GM06990 (cell line): ENCODE results near the gene SLC23A1.
"Not testable (repeated sequence)": the region's sequence is repeated elsewhere in the genome, so short reads cannot be mapped to it uniquely, and the experiment has no call there.

Experiments used
- DNase-seq: peaks from one replicate; pipeline ENCODE4 v3.0.0-alpha.2; 2011; ENCODE audit not compliant: insufficient read length; ENCODE audit errors: extremely low read depth
- H3K27me3 ChIP-seq: replicated peaks from 2 replicates; pipeline ENCODE4 v1.6.0; 2011; ENCODE audit warnings: low read length; ENCODE audit not compliant: control insufficient read depth, insufficient read depth
- H3K36me3 ChIP-seq: 2 replicates; pipeline ENCODE4 v1.5.1; 2011; ENCODE audit warnings: low read length; ENCODE audit not compliant: control insufficient read depth, insufficient read depth
- H3K4me3 ChIP-seq: replicated peaks from 2 replicates; pipeline ENCODE4 v1.5.1; 2011; ENCODE audit warnings: low read depth, mild to moderate bottlenecking, control low read depth, low read length
- CTCF ChIP-seq: IDR thresholded peaks from 2 replicates; pipeline ENCODE4 v1.5.1; 2011; ENCODE audit warnings: low read length, control low read depth, mild to moderate bottlenecking, inconsistent platforms; ENCODE audit not compliant: insufficient read depth, poor library complexity, severe bottlenecking

SLC23A1 gene

DNA sequence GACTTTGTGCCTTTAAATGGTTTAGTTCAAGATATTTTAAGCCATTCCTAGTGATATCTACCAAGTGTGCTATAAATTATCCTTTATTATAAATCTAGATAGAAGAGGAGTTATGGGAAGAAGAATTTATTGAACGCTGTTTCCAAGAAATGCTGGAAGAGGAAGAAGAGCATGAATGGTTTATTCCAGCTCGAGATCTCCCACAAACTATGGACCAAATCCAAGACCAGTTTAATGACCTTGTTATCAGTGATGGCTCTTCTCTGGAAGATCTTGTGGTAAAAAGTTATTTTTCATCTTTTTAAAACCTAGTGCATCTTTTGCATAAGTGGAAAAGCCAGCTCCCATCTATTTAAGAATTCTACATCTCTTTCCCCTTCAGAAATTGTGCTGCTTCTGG is 18.6 kb downstream of the SLC23A1 start:
- H3K36me3 ChIP-seq: peaks cover 4% of the 10 kb centered on the region; the same call in 1 of the 2 replicates

GRCh38 chr5:139363937-139364336 is 19.2 kb downstream of the SLC23A1 start:
- DNase-seq: no peak
- peaks cover 4% of the 10 kb centered on the region; the same call in 1 of the 2 replicates for H3K36me3 ChIP-seq
- no peak for TF ChIP-seq CTCF
- no peak overlapping the region for H3K4me3 ChIP-seq
- H3K27me3 ChIP-seq: no peaks in the 10 kb centered on the region

More for the DNA sequence above, 18.6 kb downstream of the SLC23A1 start:
- TF ChIP-seq CTCF: no peak
- DNase-seq: no peak
- no peaks in the 10 kb centered on the region for H3K27me3 ChIP-seq
- H3K4me3 ChIP-seq: no peak overlapping the region

- H3K4me3 ChIP-seq: no peak overlapping the region
- H3K36me3 ChIP-seq: peaks cover 4% of the 10 kb centered on the region; the same call in 1 of the 2 replicates
- no peak for DNase-seq
- no peaks in the 10 kb centered on the region for H3K27me3 ChIP-seq
- no peak for TF ChIP-seq CTCF
These were observed 21.2 kb downstream of the SLC23A1 start for GRCh38 chr5:139361835-139362429.

- H3K4me3 ChIP-seq: no peak overlapping the region
- H3K27me3 ChIP-seq: no peaks in the 10 kb centered on the region
- no peak for DNase-seq
- H3K36me3 ChIP-seq: no peaks in the 10 kb centered on the region
- TF ChIP-seq CTCF: no peak
These were observed 22.7 kb downstream of the SLC23A1 start for GRCh38 chr5:139360384-139360783.

- TF ChIP-seq CTCF: no peak
- DNase-seq: no peak
- Histone ChIP-seq H3K27me3 (no peaks in the 10 kb centered on the region), H3K4me3 (no peak overlapping the region), H3K36me3 (no peaks in the 10 kb centered on the region)
These were observed 25.0 kb downstream of the SLC23A1 start for GRCh38 chr5:139358064-139358463.

DNA sequence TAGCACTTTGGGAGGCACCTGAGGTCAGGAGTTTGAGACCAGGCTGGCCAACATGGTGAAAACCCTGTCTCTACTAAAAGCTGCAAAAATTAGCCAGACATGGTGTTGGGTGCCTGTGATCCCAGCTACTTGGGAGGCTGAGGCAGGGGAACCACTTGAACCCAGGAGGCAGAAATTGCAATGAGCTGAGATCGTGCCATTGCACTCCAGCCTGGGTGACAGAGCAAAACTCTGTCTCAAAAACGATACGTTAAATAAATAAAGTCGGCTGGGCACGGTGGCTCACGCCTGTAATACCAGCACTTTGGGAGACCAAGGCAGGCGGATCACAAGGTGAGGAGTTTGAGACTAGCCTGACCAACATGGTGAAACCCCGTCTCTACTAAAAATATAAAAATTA is 27.2 kb downstream of the SLC23A1 start:
- not testable (repeated sequence) for H3K27me3 ChIP-seq, H3K36me3 ChIP-seq, H3K4me3 ChIP-seq, DNase-seq
